HEK293 (cell line): ENCODE measurements around the gene SYNC.

Experiments used
- ZNF114 ChIP-seq: fragments of 450-650 bp; formaldehyde crosslinking; IDR thresholded peaks from 2 replicates; pipeline ENCODE4 v1.5.0; 2017; ENCODE audit warnings: missing biosample characterization, missing genetic modification characterization
- ZNF398 ChIP-seq: fragments of 450-650 bp; formaldehyde crosslinking; IDR thresholded peaks from 2 replicates; pipeline ENCODE4 v1.5.1; 2017; ENCODE audit warnings: missing biosample characterization, missing genetic modification characterization
- ZNF544 ChIP-seq: fragments of 450-650 bp; formaldehyde crosslinking; IDR thresholded peaks from 2 replicates; pipeline ENCODE4 v1.5.0; 2017; ENCODE audit warnings: missing biosample characterization, missing genetic modification characterization

- TF ChIP-seq ZNF544 (tag by site-specific recombination) (no peak), ZNF398 (tag by site-specific recombination) (no peak), ZNF114 (no peak)
Measured at GRCh38 chr1:32636914-32637645, 65.5 kb downstream of the SYNC start.
